ENCODE results near the gene STX16.

The STX16 gene

GRCh38 chr20:58619864-58620431 is 31.1 kb upstream of the STX16 start:
- Histone ChIP-seq H3K9ac (ENCODE audit: low read length) (no peak overlapping the region), H3K4me3 (ENCODE audit: low read length) (no peak overlapping the region), H3K9me3 (ENCODE audit: control insufficient read depth, low read length) (peaks cover 4% of the 10 kb centered on the region), H3K4me1 (ENCODE audit: control insufficient read depth, insufficient read depth, low read length) (peaks cover 35% of the 10 kb centered on the region), H3K27me3 (replicated peaks; ENCODE audit: control insufficient read depth, insufficient read depth, low read length) (peaks cover 4% of the 10 kb centered on the region), H3K36me3 (ENCODE audit: control insufficient read depth, insufficient read depth, low read length, severe bottlenecking) (no peaks in the 10 kb centered on the region)
- DNase-seq (ENCODE audit: low read depth): no peak

- DNase-seq (ENCODE audit: low read depth): peak; percentile 12
- no peaks in the 10 kb centered on the region for H3K27me3 ChIP-seq (replicated peaks; ENCODE audit: control insufficient read depth, insufficient read depth, low read length)
These were observed 29.1 kb upstream of the STX16 start for GRCh38 chr20:58621906-58622548.

DNA sequence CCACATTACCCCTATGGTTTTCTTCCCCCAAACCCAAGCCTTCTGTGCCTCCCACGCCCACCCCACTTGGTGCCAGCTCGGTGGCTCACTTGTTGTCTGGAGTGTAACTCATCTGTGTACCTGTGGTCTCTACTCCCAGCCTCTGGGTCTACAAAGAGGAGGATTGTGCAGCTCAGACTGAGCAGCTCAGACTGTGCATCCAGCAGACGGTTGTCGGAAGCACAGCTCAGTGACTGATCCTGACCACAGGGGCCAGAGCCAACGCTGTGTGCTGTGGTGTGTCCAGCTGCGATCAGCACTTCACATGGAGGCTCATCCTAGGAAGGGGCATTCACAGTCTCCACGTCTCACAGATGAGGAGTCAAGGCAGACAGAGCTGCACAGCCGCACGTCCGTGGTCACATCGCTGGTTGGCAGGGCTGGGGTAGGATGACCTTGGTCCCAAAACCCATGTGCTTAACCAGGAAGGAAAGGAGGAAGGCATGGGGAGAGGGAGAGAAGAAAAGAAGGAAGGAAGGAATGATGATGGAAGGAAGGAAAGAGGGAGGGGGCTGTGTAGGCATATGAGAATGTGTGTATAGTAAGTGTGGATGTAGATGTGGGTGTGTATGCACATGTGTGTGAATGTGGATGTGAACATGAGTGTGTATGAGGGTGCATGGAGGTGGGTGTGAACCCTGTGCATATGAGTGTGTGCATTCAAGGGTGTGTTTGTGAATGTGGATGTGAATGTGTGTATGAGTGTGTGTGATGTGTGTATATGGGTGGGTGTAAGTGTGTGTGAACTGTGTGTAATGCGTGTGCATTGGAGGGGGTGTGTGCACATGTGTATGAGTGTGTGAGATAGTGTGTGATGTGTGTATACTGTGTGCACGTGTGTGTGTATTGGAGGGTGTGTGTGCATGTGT is 28.2 kb upstream of the STX16 start:
- no peaks in the 10 kb centered on the region for H3K27me3 ChIP-seq (replicated peaks; ENCODE audit: control insufficient read depth, insufficient read depth, low read length)
- H3K4me3 ChIP-seq (ENCODE audit: low read length): peak overlapping the region; percentile 22
- no peaks in the 10 kb centered on the region for H3K36me3 ChIP-seq (ENCODE audit: control insufficient read depth, insufficient read depth, low read length, severe bottlenecking)
- no peak overlapping the region for H3K9ac ChIP-seq (ENCODE audit: low read length)
- peaks cover 35% of the 10 kb centered on the region for H3K4me1 ChIP-seq (ENCODE audit: control insufficient read depth, insufficient read depth, low read length)
- no peak for DNase-seq (ENCODE audit: low read depth)
- no peaks in the 10 kb centered on the region for H3K9me3 ChIP-seq (ENCODE audit: control insufficient read depth, low read length)

More at GRCh38 chr20:58621906-58622548, 29.1 kb upstream of the STX16 start:
- no peak overlapping the region for H3K9ac ChIP-seq (ENCODE audit: low read length)
- no peaks in the 10 kb centered on the region for H3K36me3 ChIP-seq (ENCODE audit: control insufficient read depth, insufficient read depth, low read length, severe bottlenecking)
- H3K4me1 ChIP-seq (ENCODE audit: control insufficient read depth, insufficient read depth, low read length): peaks cover 35% of the 10 kb centered on the region
- H3K9me3 ChIP-seq (ENCODE audit: control insufficient read depth, low read length): peaks cover 4% of the 10 kb centered on the region
- no peak overlapping the region for H3K4me3 ChIP-seq (ENCODE audit: low read length)

DNA sequence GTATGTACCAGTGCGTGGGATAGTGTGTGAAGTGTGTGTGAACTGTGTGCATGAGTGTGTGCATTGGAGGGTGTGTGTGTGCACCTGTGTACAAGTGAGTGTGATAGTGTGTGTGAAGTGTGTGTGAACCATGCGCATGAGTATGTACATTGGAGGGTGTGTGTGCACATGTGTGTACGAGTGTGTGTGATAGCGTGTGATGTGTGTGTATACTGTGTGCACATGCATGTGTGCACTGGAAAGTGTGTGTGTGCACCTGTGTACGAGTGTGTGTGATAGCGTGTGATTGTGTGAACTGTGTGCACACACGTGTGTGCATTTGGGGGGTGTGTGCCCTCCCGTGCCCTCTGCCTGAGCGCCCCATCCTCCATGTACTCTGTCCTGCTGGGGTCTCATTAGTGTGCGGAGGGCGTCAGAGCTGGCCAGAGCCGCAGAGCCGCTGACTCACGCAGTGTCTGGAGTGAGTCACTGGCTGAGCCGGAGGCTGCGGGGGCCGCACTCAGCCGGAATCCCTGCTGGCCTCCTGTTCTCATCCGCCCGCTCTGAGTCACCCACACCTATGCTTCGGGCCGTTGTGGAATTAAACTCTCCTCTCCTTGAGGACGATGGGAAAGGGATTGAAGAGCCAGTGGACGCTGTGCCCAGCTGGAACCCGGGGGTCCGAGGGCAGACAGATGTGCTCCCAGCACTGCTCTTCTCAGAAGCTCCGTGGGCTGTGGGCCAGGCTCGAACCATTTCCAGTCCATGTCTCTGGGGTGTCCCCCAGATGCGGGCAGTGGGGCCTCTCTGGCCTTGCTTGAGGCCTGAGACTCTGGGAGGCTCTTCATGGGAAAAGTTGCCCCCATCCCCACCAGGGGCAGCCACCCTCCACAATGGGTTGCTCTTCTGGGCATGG is 27.3 kb upstream of the STX16 start:
- no peaks in the 10 kb centered on the region for H3K27me3 ChIP-seq (replicated peaks; ENCODE audit: control insufficient read depth, insufficient read depth, low read length)
- peak; percentile 98 for DNase-seq (ENCODE audit: low read depth)

GRCh38 chr20:58624687-58625086 is 26.4 kb upstream of the STX16 start:
- no peak for DNase-seq (ENCODE audit: low read depth)
- Histone ChIP-seq H3K4me1 (ENCODE audit: control insufficient read depth, insufficient read depth, low read length) (peaks cover 35% of the 10 kb centered on the region), H3K4me3 (ENCODE audit: low read length) (no peak overlapping the region), H3K36me3 (ENCODE audit: control insufficient read depth, insufficient read depth, low read length, severe bottlenecking) (no peaks in the 10 kb centered on the region), H3K9ac (ENCODE audit: low read length) (no peak overlapping the region), H3K9me3 (ENCODE audit: control insufficient read depth, low read length) (no peaks in the 10 kb centered on the region), H3K27me3 (replicated peaks; ENCODE audit: control insufficient read depth, insufficient read depth, low read length) (no peaks in the 10 kb centered on the region)

More for the DNA sequence above, 27.3 kb upstream of the STX16 start:
- Histone ChIP-seq H3K9me3 (ENCODE audit: control insufficient read depth, low read length) (no peaks in the 10 kb centered on the region), H3K36me3 (ENCODE audit: control insufficient read depth, insufficient read depth, low read length, severe bottlenecking) (no peaks in the 10 kb centered on the region), H3K9ac (ENCODE audit: low read length) (no peak overlapping the region), H3K4me1 (ENCODE audit: control insufficient read depth, insufficient read depth, low read length) (peaks cover 32% of the 10 kb centered on the region), H3K4me3 (ENCODE audit: low read length) (peak overlapping the region; percentile 14)

DNA sequence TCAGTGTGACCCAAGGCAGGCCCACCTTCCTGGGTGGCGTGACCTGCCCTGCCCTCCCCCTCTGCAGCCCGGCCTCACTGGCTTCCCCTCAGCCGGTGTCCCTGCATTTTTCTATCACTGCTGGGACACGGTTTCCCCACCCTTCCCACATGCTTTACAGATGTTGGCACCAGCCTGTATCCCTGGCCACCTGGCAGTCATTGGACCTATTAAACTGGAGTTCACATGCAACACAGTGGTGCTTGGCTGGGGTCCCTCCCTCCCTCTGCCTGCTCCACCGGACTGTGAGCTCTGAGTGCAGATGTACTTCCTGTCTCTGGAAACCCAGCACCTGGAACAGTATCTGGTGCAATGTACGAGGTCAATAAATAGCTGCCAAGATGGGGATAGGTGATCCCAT is 25.5 kb upstream of the STX16 start:
- Histone ChIP-seq H3K27me3 (replicated peaks; ENCODE audit: control insufficient read depth, insufficient read depth, low read length) (no peaks in the 10 kb centered on the region), H3K36me3 (ENCODE audit: control insufficient read depth, insufficient read depth, low read length, severe bottlenecking) (no peaks in the 10 kb centered on the region), H3K9ac (ENCODE audit: low read length) (no peak overlapping the region), H3K9me3 (ENCODE audit: control insufficient read depth, low read length) (no peaks in the 10 kb centered on the region), H3K4me1 (ENCODE audit: control insufficient read depth, insufficient read depth, low read length) (peaks cover 43% of the 10 kb centered on the region), H3K4me3 (ENCODE audit: low read length) (no peak overlapping the region)
- no peak for DNase-seq (ENCODE audit: low read depth)

DNA sequence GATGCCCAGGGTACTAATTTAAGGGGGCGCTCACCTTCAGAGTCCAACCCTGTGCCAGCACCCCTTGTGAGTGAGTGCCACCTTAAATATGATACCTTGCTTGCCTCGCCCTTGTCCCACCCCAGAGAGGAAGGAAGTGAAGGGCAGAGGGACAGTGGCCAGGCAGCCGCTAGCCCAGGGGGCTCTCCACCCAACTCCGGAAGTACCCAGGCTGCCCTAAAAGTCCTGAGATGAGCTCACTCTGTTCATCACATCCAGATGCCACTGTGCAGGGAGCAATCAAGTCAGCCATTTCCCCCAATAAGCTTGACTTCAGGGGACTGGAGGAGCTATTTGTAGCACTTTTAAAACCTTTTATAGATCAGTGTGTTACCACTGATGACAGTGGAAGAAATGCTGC is 25.0 kb upstream of the STX16 start:
- DNase-seq (ENCODE audit: low read depth): no peak
- Histone ChIP-seq H3K9me3 (ENCODE audit: control insufficient read depth, low read length) (no peaks in the 10 kb centered on the region), H3K9ac (ENCODE audit: low read length) (no peak overlapping the region), H3K27me3 (replicated peaks; ENCODE audit: control insufficient read depth, insufficient read depth, low read length) (no peaks in the 10 kb centered on the region), H3K36me3 (ENCODE audit: control insufficient read depth, insufficient read depth, low read length, severe bottlenecking) (no peaks in the 10 kb centered on the region), H3K4me3 (ENCODE audit: low read length) (no peak overlapping the region), H3K4me1 (ENCODE audit: control insufficient read depth, insufficient read depth, low read length) (peaks cover 43% of the 10 kb centered on the region)

- DNase-seq (ENCODE audit: low read depth): no peak
- Histone ChIP-seq H3K4me3 (ENCODE audit: low read length) (no peak overlapping the region), H3K4me1 (ENCODE audit: control insufficient read depth, insufficient read depth, low read length) (peaks cover 41% of the 10 kb centered on the region), H3K36me3 (ENCODE audit: control insufficient read depth, insufficient read depth, low read length, severe bottlenecking) (no peaks in the 10 kb centered on the region), H3K9ac (ENCODE audit: low read length) (no peak overlapping the region), H3K27me3 (replicated peaks; ENCODE audit: control insufficient read depth, insufficient read depth, low read length) (no peaks in the 10 kb centered on the region), H3K9me3 (ENCODE audit: control insufficient read depth, low read length) (no peaks in the 10 kb centered on the region)
These were observed 23.6 kb upstream of the STX16 start for GRCh38 chr20:58627212-58628072.

DNA sequence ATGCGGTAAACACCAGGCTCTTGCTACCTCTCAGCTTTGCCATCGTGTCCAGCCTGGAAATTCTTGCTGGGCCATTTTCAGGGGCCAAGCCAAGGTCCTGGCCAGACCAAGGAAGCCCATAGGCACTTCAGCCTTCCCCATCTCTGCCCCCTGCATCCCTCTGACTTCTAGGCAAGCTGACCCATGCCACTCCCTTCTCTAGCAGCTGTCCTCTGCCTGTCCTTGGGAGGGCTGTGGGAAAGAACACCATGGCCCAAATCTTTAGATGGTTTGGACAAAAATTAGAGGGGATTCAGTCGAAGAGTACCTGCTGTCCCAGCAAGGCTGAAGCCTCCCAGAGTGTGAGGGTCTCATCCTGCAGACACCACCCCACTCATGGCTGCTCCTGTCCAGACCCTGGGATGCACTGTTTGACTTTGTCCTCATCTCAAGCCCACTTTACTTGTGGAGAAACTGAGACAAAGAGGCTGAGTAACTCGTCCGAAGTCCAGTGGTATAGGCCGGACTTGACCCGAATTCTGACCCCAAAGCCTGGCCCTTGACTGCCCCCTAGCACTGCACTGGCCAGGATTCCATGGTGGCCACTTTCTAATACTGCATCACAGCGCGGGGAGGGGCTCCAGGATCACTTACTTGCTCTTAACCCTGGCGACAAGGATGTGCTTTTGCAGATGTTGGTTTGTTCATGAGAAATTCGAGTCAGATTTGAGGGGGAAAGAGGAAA is 22.4 kb upstream of the STX16 start:
- DNase-seq (ENCODE audit: low read depth): no peak
- H3K36me3 ChIP-seq (ENCODE audit: control insufficient read depth, insufficient read depth, low read length, severe bottlenecking): no peaks in the 10 kb centered on the region
- H3K9ac ChIP-seq (ENCODE audit: low read length): no peak overlapping the region
- H3K4me1 ChIP-seq (ENCODE audit: control insufficient read depth, insufficient read depth, low read length): peaks cover 29% of the 10 kb centered on the region
- no peaks in the 10 kb centered on the region for H3K27me3 ChIP-seq (replicated peaks; ENCODE audit: control insufficient read depth, insufficient read depth, low read length)
- no peak overlapping the region for H3K4me3 ChIP-seq (ENCODE audit: low read length)
- no peaks in the 10 kb centered on the region for H3K9me3 ChIP-seq (ENCODE audit: control insufficient read depth, low read length)

- no peaks in the 10 kb centered on the region for H3K9me3 ChIP-seq (ENCODE audit: control insufficient read depth, low read length)
- H3K9ac ChIP-seq (ENCODE audit: low read length): no peak overlapping the region
- no peak for DNase-seq (ENCODE audit: low read depth)
- H3K4me3 ChIP-seq (ENCODE audit: low read length): no peak overlapping the region
- no peaks in the 10 kb centered on the region for H3K36me3 ChIP-seq (ENCODE audit: control insufficient read depth, insufficient read depth, low read length, severe bottlenecking)
- peaks cover 24% of the 10 kb centered on the region for H3K4me1 ChIP-seq (ENCODE audit: control insufficient read depth, insufficient read depth, low read length)
- no peaks in the 10 kb centered on the region for H3K27me3 ChIP-seq (replicated peaks; ENCODE audit: control insufficient read depth, insufficient read depth, low read length)
These were observed 21.9 kb upstream of the STX16 start for GRCh38 chr20:58629215-58629580.
